HepG2 (cell line): ENCODE measurements around the gene NIPAL3. TPM values are rescaled to one million over a fixed set of nuclear protein-coding genes. Genes with fewer than 3 reads are reported as not detected.

Experiments used
- ATAC-seq: fragments of 200-7000 bp; cut with Tn5 transposase; 3 replicates; pipeline ENCODE4 v1.9.1; 2020; ENCODE audit warnings: mild to moderate bottlenecking, moderate library complexity
- BruUV-seq: library from RNA; stranded (reverse); fragments of 400-500 nt; replicated peaks from 2 replicates; lab custom pipeline; 2021; lab: Mats Ljungman, UMichigan
- CTCF ChIA-PET: fragments of 300-600 bp; formaldehyde crosslinking; extraction: SDS; loops from one replicate; lab custom pipeline; 2021; ENCODE audit warnings: low total read pairs, inconsistent platforms, low intra/inter-chr PET ratio; lab: Yijun Ruan, JAX
- POLR2A ChIA-PET: fragments of 350-600 bp; sonication (Branson Sonifier 250); formaldehyde crosslinking; loops from one replicate; lab custom pipeline; 2020; ENCODE audit warnings: antibody characterized with exemption, inconsistent platforms; lab: Yijun Ruan, JAX
- DNase-seq: peaks from one replicate; pipeline ENCODE4 v3.0.0-alpha.2; 2015; ENCODE audit warnings: low spot score
- FAIRE-seq: peaks from 3 replicates; lab custom pipeline; 2011; peaks lifted over from hg19 to GRCh38; lab: Jason Lieb, UNC
- H2AFZ ChIP-seq: one replicate; pipeline ENCODE4 v1.6.1; 2011; ENCODE audit warnings: low read length, inconsistent platforms
- H3K27ac ChIP-seq: fragments of 300-600 bp; 3 replicates; pipeline ENCODE4 v1.8.0; 2011; ENCODE audit warnings: mixed run types, mild to moderate bottlenecking, mixed read lengths, low read length, inconsistent platforms; ENCODE audit not compliant: insufficient read depth; ENCODE audit errors: extremely low read length
- H3K27me3 ChIP-seq, 2 experiments: fragments of 200-600 bp in 1 of 2; 2 replicates in 1 of 2; 3 replicates in 1 of 2; pipeline versions ENCODE4 v1.6.0 to v1.8.0; 2011; ENCODE audit warnings: low read length in 2 of 2, mild to moderate bottlenecking in 2 of 2, moderate library complexity in 2 of 2, inconsistent platforms in 1 of 2; ENCODE audit not compliant: insufficient read depth in 2 of 2, control insufficient read depth in 1 of 2
- H3K36me3 ChIP-seq, 2 experiments: fragments of 200-600 bp in 1 of 2; replicated peaks in 1 of 2; 2 replicates in 1 of 2; 3 replicates in 1 of 2; pipeline versions ENCODE4 v1.5.1 to v1.8.0; 2011; ENCODE audit warnings: low read length in 2 of 2, inconsistent platforms in 1 of 2; ENCODE audit not compliant: insufficient read depth in 2 of 2, control insufficient read depth in 1 of 2
- H3K4me1 ChIP-seq: 2 replicates; pipeline ENCODE4 v1.5.1; 2012; ENCODE audit warnings: low read length, inconsistent platforms; ENCODE audit not compliant: insufficient read depth
- H3K4me2 ChIP-seq: 2 replicates; pipeline ENCODE4 v1.6.0; 2011; ENCODE audit warnings: low read depth, low read length, inconsistent platforms
- H3K4me3 ChIP-seq, 3 experiments: fragments of 200-600 bp in 1 of 3; sonication (generic), shearing (Covaris generic) in 1 of 3; replicated peaks in 1 of 3; 2 replicates each; pipeline ENCODE4 v1.5.1; 2011 to 2016; ENCODE audit warnings: low read length in 3 of 3, inconsistent platforms in 2 of 3, low read depth in 2 of 3, mild to moderate bottlenecking in 2 of 3, control low read depth in 1 of 3, mixed read lengths in 1 of 3; ENCODE audit not compliant: insufficient read depth in 1 of 3
- H3K79me2 ChIP-seq: one replicate; pipeline ENCODE4 v1.6.1; 2011; ENCODE audit warnings: low read length, inconsistent platforms; ENCODE audit not compliant: insufficient read depth
- H3K9ac ChIP-seq: 2 replicates; pipeline ENCODE4 v1.6.0; 2011; ENCODE audit warnings: mild to moderate bottlenecking, low read depth, low read length, inconsistent platforms; ENCODE audit not compliant: insufficient read depth
- H3K9me3 ChIP-seq: 2 replicates; pipeline ENCODE4 v1.5.1; 2012; ENCODE audit warnings: mild to moderate bottlenecking, low read length
- H4K20me1 ChIP-seq: 2 replicates; pipeline ENCODE4 v1.6.0; 2011; ENCODE audit warnings: inconsistent platforms, mild to moderate bottlenecking, low read length, moderate library complexity; ENCODE audit not compliant: insufficient read depth
- ATAD3A ChIP-seq: sonication (generic); formaldehyde crosslinking; IDR thresholded peaks from 2 replicates; pipeline ENCODE4 v1.4.0; 2020; ENCODE audit warnings: missing genetic modification reagents
- ATF7-NPFF ChIP-seq: sonication (generic); formaldehyde crosslinking; IDR thresholded peaks from 2 replicates; pipeline ENCODE4 v1.8.1; 2023; ENCODE audit warnings: mild to moderate bottlenecking, low read depth, missing genetic modification reagents, moderate library complexity
- HNF4G ChIP-seq, 2 experiments: sonication (generic) in 1 of 2; formaldehyde crosslinking in 1 of 2; IDR thresholded peaks; 2 replicates each; pipeline versions ENCODE4 v1.4.0 to v1.6.1; 2011 to 2020; ENCODE audit warnings: borderline replicate concordance in 2 of 2, low read depth in 2 of 2, mild to moderate bottlenecking in 2 of 2, low read length in 1 of 2, missing genetic modification reagents in 1 of 2, moderate library complexity in 1 of 2
- KLF9 ChIP-seq: IDR thresholded peaks from 2 replicates; pipeline ENCODE4 v1.6.1; 2016; ENCODE audit warnings: low read depth
- MYPOP ChIP-seq: sonication (generic); formaldehyde crosslinking; IDR thresholded peaks from 2 replicates; pipeline ENCODE4 v1.8.1; 2023; ENCODE audit warnings: mild to moderate bottlenecking, moderate library complexity, missing genetic modification reagents
- NAIF1 ChIP-seq: sonication (generic); formaldehyde crosslinking; IDR thresholded peaks from 2 replicates; pipeline ENCODE4 v1.5.0; 2020; ENCODE audit warnings: mild to moderate bottlenecking, missing genetic modification reagents, borderline replicate concordance
- ONECUT2 ChIP-seq: sonication (generic); formaldehyde crosslinking; IDR thresholded peaks from 2 replicates; pipeline ENCODE4 v1.4.0; 2020; ENCODE audit warnings: missing genetic modification reagents
- PBX2 ChIP-seq: IDR thresholded peaks from 2 replicates; pipeline ENCODE4 v1.6.1; 2016; ENCODE audit warnings: control low read depth
- PHB2 ChIP-seq: fragments of 450-650 bp; IDR thresholded peaks from 2 replicates; pipeline ENCODE4 v1.6.1; 2018; ENCODE audit not compliant: partially characterized antibody
- REL ChIP-seq: sonication (generic); formaldehyde crosslinking; conservative IDR thresholded peaks from 2 replicates; pipeline ENCODE4 v1.8.0; 2022; ENCODE audit warnings: mild to moderate bottlenecking, missing genetic modification reagents, moderate library complexity
- SIX4 ChIP-seq: sonication (generic); formaldehyde crosslinking; IDR thresholded peaks from 2 replicates; pipeline ENCODE4 v1.4.0; 2020; ENCODE audit warnings: missing genetic modification reagents
- SMARCE1 ChIP-seq: fragments of 450-650 bp; IDR thresholded peaks from 2 replicates; pipeline ENCODE4 v1.6.1; 2017; ENCODE audit warnings: borderline replicate concordance
- ZKSCAN1 ChIP-seq: fragments of 150-350 bp; IDR thresholded peaks from 2 replicates; pipeline ENCODE4 v1.6.1; 2014; ENCODE audit warnings: low read length
- ZNF280B ChIP-seq: sonication (generic); formaldehyde crosslinking; IDR thresholded peaks from 2 replicates; pipeline ENCODE4 v1.5.0; 2020; ENCODE audit warnings: missing genetic modification reagents, mild to moderate bottlenecking, borderline replicate concordance
- ZNF326 ChIP-seq: sonication (generic); formaldehyde crosslinking; IDR thresholded peaks from 2 replicates; pipeline ENCODE4 v1.4.0; 2020; ENCODE audit warnings: missing genetic modification reagents, borderline replicate concordance
- ZNF550 ChIP-seq: sonication (generic); formaldehyde crosslinking; IDR thresholded peaks from 2 replicates; pipeline ENCODE4 v1.4.0; 2020; ENCODE audit warnings: mild to moderate bottlenecking, missing genetic modification reagents, borderline replicate concordance
- ZNF674 ChIP-seq: sonication (generic); formaldehyde crosslinking; IDR thresholded peaks from 2 replicates; pipeline ENCODE4 v1.5.0; 2020; ENCODE audit warnings: low read depth, mild to moderate bottlenecking, missing genetic modification reagents
- ZNF800 ChIP-seq: sonication (generic); formaldehyde crosslinking; IDR thresholded peaks from 2 replicates; pipeline ENCODE4 v1.4.0; 2020; ENCODE audit warnings: missing genetic modification reagents
- whole genome bisulfite sequencing: methylation state at CpG from one replicate; pipeline ENCODE4 v1.1.6; 2017; ENCODE audit warnings: low lambda C conversion rate; 5-methylcytosine and 5-hydroxymethylcytosine counted together
- in situ Hi-C: cut with HindIII; loops from 2 replicates; pipeline ENCODE4 v1.10.0; 2017; ENCODE audit warnings: low pct_unique_long_range_greater_than_20kb; ENCODE audit not compliant: extremely low pct_ligation_motif_present
- intact Hi-C: fragments of 100-400 bp; cut with micrococcal nuclease; formaldehyde crosslinking; loops from one replicate; pipeline ENCODE4 v1.10.0; 2022; ENCODE audit not compliant: unreplicated experiment
- polyA plus RNA-seq, 8 experiments: library from polyadenylated mRNA; depleted of rRNA in 3 of 8; stranded (reverse) in 7 of 8; unstranded in 1 of 8; fragments of >200 nt; fragmentation: Illumina TruSeq in 4 of 8; extraction: Trizol in 4 of 8; gene quantifications; 2 replicates each; pipeline versions ENCODE4 v1.2.1 to v1.2.3, GENCODE V29; 2011 to 2016; ENCODE audit warnings: low read depth in 4 of 8, missing spikeins in 1 of 8, mixed read lengths in 1 of 8; ENCODE audit not compliant: insufficient read depth in 1 of 8
- total RNA-seq, 5 experiments: library from RNA; depleted of rRNA; stranded (reverse); fragments of >200 nt; fragmentation: Illumina TruSeq; extraction: Trizol; gene quantifications; 2 replicates each; pipeline ENCODE4 v1.2.3, GENCODE V29; 2016; ENCODE audit warnings: low read depth in 1 of 5

NIPAL3 gene
- total and polyA plus RNA-seq, 2 of the 13 experiments (the other 11 are each of a cell fraction or from before 2014, with no cell fraction given), result 5.6 to 8.6 TPM

GRCh38 chr1:24380508-24380907 is 35.1 kb upstream of the NIPAL3 start:
- H3K9me3 ChIP-seq, result no peaks in the 10 kb centered on the region
- no TSS peak for BruUV-seq
- 94% methylated on average over 3 of the region's 5 CpGs for WGBS
- POLR2A ChIA-PET, result no interaction called here
- H3K4me2 ChIP-seq, result no peak overlapping the region
- H3K36me3 ChIP-seq, result no peaks in the 10 kb centered on the region
- no peak for FAIRE-seq
- no peaks in the 10 kb centered on the region for H4K20me1 ChIP-seq
- no peaks in the 10 kb centered on the region for H3K79me2 ChIP-seq
- no peak for TF ChIP-seq PHB2
- no peak for TF ChIP-seq ZKSCAN1
- no peak for TF ChIP-seq ZNF326 (CRISPR knock-in tag)
- no peak for TF ChIP-seq ONECUT2 (CRISPR knock-in tag)
- no peak for TF ChIP-seq ZNF550 (CRISPR knock-in tag)
- no peak for TF ChIP-seq SIX4 (CRISPR knock-in tag)
- TF ChIP-seq ZNF280B (CRISPR knock-in tag), result no peak
- no peak for TF ChIP-seq ATAD3A
- no peak for TF ChIP-seq ATF7-NPFF (CRISPR knock-in tag)
- TF ChIP-seq MYPOP, result no peak
- no peak for TF ChIP-seq KLF9
- no peak for TF ChIP-seq HNF4G (IDR thresholded peaks at IDR 0.05; ENCODE audit: borderline replicate concordance, low read depth, low read length)
- TF ChIP-seq HNF4G (CRISPR knock-in tag; IDR thresholded peaks at IDR 0.05; ENCODE audit: borderline replicate concordance, low read depth), result no peak
- TF ChIP-seq ZNF800 (CRISPR knock-in tag), result no peak
- no peak for TF ChIP-seq PBX2 (CRISPR knock-in tag)
- no peak for TF ChIP-seq SMARCE1
- no peak for TF ChIP-seq REL (CRISPR knock-in tag)
- TF ChIP-seq NAIF1 (CRISPR knock-in tag), result no peak
- no peak for TF ChIP-seq ZNF674 (CRISPR knock-in tag)
- TF ChIP-seq, all 625 proteins: peak for 0
- H2AFZ ChIP-seq, result no peak overlapping the region
- no peak overlapping the region for H3K9ac ChIP-seq
- H3K27ac ChIP-seq, result no peak overlapping the region
- H3K4me3 ChIP-seq, result no peak overlapping the region
- H3K4me1 ChIP-seq, result peaks cover 9% of the 10 kb centered on the region; the same call in 1 of the 2 replicates
- intact Hi-C loops (loop anchor here (10.0 kb wide), 1 partner anchor 1016 kb away; the partner anchor contains the start of gene ZNF436), in situ Hi-C loops (no loop called here)
- H3K27me3 ChIP-seq, result no peaks in the 10 kb centered on the region
- CTCF ChIA-PET, result no interaction called here
- ATAC-seq, result no peak
- DNase-seq, result no peak
